SK-N-SH (cell line): ENCODE measurements around the gene ANK3.

Experiments
- EZH2phosphoT487 ChIP-seq: fragments of 200-600 bp; sonication (generic); IDR thresholded peaks from 2 replicates; pipeline ENCODE4 v1.6.1; 2017; ENCODE audit warnings: low read depth, mixed run types, mild to moderate bottlenecking, antibody characterized with exemption, moderate library complexity, borderline replicate concordance
- RCOR1 ChIP-seq: fragments of 150-350 bp; IDR thresholded peaks from 2 replicates; pipeline ENCODE4 v1.6.1; 2017; ENCODE audit warnings: antibody characterized with exemption, low read length
- RFX5 ChIP-seq: IDR thresholded peaks from 2 replicates; pipeline ENCODE4 v1.6.1; 2012; ENCODE audit warnings: mild to moderate bottlenecking, improper control_type of control experiment, low read length
- SMC3 ChIP-seq: IDR thresholded peaks from 2 replicates; pipeline ENCODE4 v1.6.1; 2012; ENCODE audit warnings: low read depth, low read length, improper control_type of control experiment
- TAF1 ChIP-seq: IDR thresholded peaks from 2 replicates; pipeline ENCODE4 v1.6.1; 2012; ENCODE audit warnings: low read depth, mild to moderate bottlenecking, low read length, moderate library complexity, borderline replicate concordance
- YY1 ChIP-seq: IDR thresholded peaks from 2 replicates; pipeline ENCODE4 v1.4.0; 2012; ENCODE audit warnings: low read depth, mild to moderate bottlenecking
- TF ChIP-seq, protein P1 (sequence below): fragments of 200-600 bp; sonication (generic); IDR thresholded peaks from 2 replicates; pipeline ENCODE4 v1.6.1; 2017; ENCODE audit warnings: antibody characterized with exemption, mild to moderate bottlenecking, moderate library complexity

DNA sequence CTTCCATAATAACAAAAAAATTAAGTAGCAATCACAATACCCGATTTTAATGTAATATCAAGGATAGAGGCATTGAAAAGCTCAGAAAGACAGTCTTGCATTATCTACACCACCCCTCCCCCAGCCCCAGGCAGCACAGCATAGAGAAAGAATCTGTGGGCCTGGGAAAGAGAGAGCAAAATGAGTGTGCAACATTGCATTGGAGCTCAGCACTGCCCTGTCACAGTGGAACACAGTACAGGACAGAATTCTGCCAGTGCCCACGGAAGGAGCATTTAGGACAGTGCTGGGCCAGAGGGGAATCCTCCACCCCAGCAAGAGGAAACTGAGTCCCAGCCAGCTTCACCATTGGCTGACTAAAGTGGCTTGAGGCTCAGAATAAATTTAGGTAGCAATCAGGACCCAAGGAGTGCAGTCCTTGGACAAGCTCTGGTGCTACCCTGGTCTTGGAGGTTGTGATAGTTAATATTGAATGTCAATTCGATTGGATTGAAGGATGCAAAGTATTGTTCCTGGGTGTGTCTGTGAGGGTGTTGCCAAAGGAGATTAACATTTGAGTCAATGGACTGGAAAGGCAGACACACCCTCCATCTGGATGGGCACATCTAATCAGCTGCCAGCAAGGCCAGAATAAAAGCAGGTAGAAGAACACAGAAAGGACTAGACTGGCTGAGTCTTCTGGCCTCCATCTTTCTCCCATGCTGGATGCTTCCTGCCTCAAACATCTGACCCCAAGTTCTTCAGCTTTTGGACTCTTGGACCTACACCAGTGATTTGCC lies 234.4 kb downstream of the ANK3 start:
- TF ChIP-seq SMC3 (no peak), YY1 (no peak), TAF1 (no peak), RFX5 (no peak), EZH2phosphoT487 (no peak), RCOR1 (no peak)
- TF ChIP-seq, protein P1, sequence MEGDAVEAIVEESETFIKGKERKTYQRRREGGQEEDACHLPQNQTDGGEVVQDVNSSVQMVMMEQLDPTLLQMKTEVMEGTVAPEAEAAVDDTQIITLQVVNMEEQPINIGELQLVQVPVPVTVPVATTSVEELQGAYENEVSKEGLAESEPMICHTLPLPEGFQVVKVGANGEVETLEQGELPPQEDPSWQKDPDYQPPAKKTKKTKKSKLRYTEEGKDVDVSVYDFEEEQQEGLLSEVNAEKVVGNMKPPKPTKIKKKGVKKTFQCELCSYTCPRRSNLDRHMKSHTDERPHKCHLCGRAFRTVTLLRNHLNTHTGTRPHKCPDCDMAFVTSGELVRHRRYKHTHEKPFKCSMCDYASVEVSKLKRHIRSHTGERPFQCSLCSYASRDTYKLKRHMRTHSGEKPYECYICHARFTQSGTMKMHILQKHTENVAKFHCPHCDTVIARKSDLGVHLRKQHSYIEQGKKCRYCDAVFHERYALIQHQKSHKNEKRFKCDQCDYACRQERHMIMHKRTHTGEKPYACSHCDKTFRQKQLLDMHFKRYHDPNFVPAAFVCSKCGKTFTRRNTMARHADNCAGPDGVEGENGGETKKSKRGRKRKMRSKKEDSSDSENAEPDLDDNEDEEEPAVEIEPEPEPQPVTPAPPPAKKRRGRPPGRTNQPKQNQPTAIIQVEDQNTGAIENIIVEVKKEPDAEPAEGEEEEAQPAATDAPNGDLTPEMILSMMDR: no peak
